Activated CD8-positive, alpha-beta memory T cell treated with anti-CD3 and anti-CD28 coated beads for 1 hour (primary cell): ENCODE measurements around the gene MIER1.
"Not testable (repeated sequence)": the region's sequence is repeated elsewhere in the genome, so short reads cannot be mapped to it uniquely, and the experiment has no call there.

Source experiments
- DNase-seq, 2 donors: peaks; one replicate each; pipeline ENCODE4 v3.0.0-alpha.2; 2020; ENCODE audit warnings: low read depth in 1 of 2; ENCODE audit errors: extremely low read depth in 1 of 2

MIER1 gene

DNA sequence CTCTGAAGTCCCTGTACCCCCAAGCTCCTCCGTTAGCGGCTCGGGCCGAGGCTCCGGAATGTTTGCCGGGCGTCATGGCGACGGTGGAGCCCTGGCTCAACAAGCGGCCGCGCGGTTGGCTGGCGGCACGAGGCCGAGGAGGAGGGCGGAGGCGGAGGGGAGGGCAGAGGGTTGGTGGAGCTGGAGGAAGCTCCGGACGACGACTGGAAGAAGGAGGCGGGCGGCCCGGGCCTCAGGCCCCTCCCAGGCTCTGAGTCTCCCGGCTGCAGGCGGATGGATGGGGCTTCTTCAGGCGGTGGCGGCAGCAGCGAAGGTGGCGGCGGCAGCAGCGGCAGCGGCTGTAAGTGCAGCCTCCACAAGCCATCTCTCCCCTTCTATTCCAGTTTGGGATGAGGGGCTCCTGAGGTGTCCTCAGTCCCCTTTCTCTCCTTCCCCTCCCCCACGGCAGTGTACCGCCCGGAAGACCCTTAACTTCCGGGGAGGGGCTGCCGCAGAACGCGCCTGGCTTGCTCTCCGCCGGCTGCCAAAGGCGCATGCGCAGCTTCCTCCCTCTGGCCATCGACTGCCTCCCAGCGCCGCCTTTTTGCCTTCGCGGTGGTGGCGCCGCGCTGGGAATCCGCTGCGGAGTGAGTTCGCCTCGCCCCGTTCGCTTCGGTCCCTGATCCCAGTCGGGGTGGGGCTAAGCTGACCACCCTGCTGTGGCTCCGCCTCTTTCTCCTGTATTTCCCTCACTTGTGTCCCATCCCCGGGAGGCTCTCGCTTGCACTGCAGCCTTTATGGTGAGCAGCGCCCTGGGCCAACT, at the start of gene MIER1, which contains the start of gene DNAI4:
Gene MIER1, plus strand, starts transcription at position 235 of the 802 bp plus-strand sequence. Its CDS starts 39 bp downstream, at position 274.
Gene DNAI4, minus strand, starts transcription at position 101 of the 802 bp plus-strand sequence. Its CDS starts 25 bp downstream, at position 76.
- peak; percentile 93 for DNase-seq

DNA sequence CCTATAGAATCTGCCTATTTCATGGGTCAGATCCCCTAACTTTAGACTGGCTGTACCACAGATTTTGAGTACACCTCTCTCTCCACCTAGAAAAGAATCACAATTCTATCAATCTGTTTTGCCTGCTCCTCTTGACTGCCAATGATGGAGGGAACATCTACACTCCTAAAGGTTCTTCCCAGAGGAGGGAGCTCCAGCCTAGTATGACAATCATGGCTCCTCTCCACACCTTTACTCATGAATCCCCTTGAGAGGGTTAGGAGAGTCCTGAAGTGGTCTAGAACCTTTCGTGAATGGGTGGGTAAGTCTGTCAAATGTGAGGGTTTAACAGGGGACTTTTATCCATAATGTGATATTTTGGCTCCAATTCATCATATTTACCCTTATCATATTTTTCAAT, 48.1 kb upstream of the MIER1 start:
- no peak for DNase-seq

DNA sequence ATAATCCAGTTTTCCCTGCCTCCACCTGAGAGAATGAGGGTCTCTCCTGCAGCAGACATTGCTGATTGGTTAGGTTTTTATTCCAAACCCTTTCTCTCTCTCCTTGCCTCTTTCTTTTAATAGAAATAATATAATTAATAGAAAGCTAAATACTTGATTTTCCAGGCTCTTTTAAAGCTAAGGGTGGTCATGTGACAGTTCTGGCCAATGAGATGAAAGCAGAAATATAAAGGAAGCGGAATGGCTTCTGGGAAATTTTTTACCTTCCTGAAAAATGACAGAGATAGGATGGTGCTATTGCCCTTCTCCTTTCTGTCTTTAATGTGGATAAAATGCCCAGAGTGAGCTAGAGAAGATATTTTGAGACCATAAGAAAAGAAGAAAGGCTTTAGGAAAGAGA, 35.8 kb upstream of the MIER1 start:
- no peak for DNase-seq

DNA sequence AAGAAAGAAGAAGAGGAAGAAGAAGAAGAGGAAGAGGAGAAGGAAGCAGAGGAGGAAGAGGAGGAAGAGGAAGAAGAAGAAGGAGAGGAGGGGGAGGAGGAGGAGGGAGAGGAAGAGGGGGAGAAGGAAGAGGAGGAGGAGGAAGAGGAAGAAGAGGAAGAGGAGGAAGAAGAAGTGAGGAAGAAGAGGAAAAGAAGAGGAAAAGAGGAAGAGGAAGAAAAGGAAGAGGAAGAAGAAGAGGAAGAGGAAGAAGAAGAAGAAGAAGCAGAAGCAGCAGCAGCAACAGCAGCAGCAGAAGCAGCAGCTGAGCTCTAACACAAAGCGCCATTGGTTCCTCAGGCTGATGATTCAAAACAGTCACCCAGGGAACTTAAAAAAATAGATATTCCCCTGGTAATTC, 34.2 kb upstream of the MIER1 start:
- no peak for DNase-seq

DNA sequence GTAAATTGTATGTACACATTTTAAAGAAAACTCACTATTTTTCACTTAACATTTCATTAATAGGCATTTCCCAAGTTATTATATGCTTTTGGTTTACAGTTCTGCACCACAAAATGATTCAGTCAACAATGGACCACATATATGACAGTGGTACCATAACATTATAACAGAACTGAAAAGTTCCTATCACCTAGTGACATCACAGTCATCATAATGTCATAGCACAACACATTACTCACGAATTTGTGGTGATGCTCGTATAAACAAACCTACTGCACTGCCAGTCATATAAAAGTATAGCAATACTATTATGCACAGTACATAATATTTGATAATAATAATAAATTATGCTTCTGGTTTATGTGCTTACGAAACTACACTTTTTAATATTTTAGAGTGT, 31.1 kb upstream of the MIER1 start:
- no peak for DNase-seq

DNA sequence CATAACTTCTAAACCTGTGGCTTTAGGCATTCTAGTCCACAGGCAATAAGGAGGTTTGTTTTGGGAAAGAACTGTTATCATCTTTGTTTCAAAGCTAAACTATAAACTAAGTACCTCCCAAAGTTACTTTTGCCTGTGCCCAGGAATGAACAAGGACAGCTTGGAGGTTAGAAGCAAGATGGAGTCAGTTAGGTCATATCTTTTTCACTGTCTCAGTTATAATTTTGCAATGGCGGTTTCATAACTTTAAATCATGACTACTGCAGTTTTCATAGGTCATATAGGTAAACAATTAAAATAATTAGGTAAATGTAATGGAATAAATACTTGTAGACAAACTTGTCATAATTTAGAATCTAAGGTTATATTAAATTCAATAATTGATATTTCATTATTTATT, 9.6 kb upstream of the MIER1 start:
- not testable (repeated sequence) for DNase-seq

DNA sequence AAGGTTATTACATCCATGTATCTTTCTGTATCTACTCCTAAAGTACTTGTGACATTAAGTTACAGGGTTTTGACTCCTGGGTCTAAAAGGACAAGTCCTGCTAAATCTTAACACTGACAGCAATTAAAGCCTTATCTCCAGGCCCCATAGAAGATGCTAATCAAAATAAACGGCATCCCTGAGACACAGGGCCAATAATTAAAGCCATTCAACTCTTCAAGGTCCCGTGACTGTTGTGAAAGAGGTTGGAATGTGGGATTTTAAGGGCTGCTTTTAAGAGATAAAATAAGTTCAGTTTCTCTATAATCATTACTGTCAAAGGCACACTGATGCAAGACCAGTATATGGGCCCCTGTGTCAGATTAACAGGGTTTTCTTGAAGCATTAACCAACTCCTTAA, 8.5 kb upstream of the MIER1 start:
- DNase-seq, result no peak

DNA sequence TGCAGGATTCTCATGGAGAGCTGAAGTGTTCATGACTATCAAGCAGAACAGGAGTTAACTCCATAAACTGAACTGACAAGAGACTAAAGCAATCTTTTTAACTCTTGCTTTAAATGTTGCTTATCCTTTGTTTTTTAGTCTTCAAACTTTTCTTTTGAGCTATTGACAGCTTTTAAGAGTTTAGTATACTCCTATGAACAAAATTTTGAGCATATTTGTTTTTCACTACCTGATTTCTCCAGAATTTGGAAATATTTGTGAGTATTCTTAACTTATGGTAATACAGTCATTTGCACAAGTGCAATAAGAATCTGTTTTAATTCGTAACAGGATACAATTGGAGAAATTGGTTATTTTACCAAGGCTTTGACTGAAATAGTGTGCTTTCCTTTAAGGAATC, 7.3 kb upstream of the MIER1 start:
- no peak for DNase-seq

DNA sequence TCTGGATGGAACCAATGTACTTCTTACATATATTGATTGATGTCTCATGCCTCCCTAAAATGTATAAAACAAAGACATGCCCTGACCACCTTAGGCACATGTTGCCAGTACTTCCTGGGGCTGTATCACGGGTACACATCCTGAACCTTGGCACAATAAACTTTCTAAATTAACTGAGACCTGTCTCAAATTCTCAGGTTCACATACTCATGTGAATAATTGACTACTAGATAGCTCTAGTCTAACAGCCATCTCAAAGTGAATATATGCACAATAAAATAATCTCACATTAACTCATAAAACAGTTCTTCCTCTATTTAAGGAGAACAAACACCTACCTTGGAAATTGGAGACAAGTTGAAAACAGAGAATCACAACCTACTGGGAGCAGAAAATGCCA, 5.7 kb upstream of the MIER1 start:
- DNase-seq, result no peak

DNA sequence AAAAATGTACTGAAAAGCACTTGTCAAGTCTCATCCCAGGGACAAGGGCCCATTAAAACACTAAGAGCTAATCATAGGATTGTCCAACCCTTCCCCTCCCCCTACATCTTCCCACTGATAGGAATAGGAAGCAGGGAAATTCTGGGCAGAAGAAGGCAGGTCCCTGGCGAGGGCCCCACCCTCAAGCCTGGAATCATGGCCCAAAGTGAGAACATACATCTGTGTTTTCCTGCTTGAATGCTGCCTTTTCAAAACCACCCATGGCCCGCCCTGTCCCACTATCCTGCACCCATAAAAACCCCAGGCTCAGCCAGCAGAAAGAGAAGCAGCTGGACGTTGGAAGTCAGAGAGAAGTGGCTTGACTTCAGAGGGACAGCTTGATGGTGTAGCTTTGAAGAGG, 5.0 kb upstream of the MIER1 start:
- no peak for DNase-seq

DNA sequence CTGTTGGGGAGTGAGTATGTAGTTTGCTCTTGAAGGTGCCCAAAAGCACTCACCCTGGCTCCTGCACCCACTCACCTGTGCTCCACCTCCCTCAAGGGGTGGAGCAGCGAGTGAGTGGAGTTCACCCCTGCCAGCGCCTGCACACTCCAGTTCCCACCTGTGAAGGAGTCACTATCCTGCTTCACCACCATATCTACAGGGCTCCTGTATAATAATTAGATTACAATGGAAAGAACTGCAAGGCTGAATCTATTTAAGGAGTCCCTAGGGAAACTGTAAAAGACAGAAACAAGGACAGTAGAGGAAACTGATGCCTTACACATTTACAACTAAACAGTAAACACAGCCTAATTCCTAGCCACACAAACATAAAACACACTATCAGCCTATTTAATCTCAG, 4.2 kb upstream of the MIER1 start:
- no peak for DNase-seq

DNA sequence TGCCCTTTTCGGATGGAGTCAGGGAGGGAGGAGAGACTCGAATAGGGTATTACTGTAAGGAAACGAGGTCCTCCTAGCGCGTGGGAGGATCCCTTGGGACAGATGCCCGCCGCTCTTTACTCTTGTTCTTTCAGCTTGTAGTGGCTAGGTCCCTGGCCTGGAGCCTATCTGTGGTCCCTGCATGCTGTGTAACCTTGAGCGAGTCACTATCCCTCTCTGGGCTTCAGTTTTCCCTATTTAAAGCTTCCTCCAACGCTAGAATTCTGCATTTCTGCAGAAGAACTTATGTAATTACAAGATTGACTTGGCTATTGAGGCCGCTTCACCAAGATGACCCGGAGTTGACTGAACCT, 744 bp downstream of the MIER1 start:
- DNase-seq, result no peak

DNA sequence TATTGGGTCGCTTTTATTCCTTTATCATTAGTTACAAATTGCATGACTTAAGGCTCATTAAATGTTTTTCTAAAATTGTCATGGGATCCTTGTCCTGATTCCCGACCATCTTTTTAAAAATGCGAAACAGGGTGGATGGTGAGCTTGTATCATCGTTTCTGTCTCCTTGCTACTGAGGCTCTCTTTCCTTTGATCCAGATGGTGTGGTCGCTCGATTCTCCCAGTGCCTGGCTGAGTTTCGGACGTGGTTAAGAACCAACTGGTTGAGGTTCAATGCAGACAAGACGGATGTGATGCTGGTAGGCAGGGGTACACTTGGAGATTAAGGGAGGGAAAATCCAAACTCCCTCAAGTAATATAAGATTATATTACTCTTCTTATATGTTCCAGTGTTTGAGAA, 1.2 kb downstream of the MIER1 start:
- no peak for DNase-seq

DNA sequence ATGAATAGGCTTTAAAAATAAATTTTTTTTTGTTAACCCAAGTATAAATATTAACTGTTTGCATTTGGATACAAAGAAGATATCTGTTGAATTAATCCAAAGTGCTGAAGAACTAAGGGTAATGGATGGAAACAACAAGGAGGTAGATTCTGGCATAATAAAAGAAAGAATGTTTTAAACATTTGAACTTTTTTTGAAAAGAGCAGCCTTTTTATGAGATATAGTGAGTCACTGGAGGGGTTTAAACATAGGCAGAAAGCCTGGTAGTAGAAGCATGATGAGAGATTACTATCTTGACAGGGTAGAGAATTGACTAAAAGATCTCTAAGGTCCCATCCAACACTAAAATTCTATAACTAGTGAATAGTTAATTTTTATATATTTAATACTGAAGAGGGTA, 2.7 kb downstream of the MIER1 start:
- DNase-seq, result no peak

DNA sequence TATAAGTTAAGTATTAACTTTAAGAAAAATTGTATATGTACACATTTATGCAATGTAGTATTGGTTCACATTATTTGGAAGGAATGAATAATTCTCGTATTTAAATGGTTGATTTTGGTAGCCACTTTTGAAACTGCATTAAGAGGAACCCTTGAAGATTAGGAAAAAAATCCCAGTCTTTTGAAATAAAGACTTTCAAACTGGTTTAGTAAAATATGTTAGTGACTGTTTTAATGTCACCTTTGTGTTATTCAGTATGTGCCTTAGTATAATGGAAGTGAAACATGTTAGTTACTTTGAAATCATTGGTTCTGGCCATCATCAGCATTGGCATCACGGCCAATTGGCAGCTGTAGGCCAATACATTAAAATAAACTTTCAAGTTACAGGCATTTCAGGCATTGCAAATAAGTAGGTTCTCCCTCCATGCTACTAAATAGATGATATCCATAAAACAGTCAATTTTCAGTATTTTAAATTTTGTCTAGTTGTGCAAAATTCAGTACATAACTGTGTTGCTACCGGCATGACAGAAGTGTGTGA, 4.4 kb downstream of the MIER1 start:
- no peak for DNase-seq

DNA sequence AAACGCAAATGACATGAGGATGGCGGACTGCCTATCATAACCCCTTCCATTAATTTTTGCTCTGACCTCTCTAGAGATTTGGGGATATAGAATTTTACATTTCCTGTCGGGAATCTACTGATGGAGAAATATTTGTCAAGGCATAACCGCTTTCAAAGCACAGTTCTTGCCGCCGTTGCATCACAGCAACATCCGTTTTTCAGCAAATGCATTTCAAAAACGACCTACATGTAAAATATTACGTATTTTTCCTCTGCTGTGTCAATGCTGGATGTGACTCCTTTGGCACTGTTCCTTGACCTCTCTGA, 4.9 kb downstream of the MIER1 start:
- no peak for DNase-seq

DNA sequence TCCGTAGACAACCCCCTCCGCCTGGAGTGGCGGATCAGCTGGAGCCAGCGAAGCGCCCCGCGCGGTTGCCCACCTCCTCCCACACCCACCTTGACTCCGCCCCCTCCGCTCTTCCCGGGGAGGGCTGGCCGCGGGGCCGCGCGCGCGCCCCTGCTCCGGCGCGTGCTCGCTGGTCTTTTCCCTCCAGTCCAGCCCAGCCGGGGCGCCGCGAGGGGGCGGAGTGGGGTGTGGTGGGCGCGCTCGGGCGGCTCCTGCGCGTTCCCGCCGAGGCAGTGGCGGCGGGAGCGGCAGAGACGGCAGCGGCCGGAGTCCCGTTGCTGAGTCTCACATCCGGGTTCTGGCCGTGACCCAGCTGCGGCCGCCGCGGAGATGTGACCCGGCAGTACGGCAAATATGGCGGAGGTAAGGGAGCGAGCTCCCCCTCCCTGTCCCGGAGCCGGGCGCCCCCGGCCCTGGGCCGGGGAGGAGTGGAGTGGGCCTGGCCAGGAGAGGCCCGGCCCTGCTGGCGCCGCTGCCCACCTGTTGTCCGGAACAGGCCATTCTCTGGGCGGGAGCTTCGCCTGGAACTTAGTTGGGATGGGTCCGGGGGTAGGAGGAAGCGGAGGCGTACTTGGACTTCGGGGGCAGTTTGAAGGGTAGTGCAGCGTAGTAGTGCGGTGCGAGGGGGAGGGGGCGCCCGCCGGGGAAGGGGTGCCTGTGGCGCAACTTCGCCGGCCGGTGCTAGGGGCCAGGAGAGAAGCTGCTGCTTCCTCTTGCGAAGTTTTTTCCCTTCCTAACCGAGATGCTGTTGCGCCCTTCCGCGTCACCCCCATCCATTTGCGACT, 5.4 kb downstream of the MIER1 start:
- peak; percentile 79 to 95 for DNase-seq

DNA sequence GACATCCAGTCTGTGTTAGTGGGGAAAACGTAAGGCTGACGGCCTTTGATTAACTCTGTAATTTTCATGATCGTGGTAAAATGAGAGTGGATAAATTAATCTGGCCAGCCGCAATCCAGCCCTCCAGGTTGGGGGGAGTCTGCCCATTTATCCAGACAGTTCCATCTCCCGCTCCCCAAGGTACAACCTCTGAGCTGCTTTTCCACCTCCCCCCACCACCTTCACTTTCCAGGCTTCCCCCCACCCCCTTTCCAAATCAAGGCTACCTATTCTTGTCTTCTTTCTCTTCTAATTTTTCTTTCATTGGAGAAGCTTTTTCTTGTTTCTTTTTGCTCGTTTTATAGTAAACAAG, 6.0 kb downstream of the MIER1 start:
- DNase-seq, result no peak

DNA sequence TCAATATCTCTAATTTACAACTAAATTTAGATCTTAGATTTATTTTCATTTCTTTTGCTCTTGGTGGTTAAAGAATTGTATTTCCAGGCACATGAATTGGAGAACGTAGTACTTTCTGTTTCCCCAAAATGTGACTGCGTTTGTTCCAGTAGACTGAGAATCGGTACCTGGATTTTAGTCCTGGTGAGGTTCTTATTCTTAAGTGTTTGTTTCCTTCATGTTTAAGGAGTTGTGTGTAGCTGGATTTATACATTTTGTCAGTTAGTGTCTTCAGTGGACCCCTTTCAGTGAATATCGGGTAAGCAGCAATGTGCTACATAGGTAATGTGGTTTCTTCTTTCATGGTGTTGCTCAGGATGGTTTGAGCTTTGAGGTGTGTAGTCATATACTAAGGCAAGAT, 6.8 kb downstream of the MIER1 start:
- DNase-seq, result no peak

DNA sequence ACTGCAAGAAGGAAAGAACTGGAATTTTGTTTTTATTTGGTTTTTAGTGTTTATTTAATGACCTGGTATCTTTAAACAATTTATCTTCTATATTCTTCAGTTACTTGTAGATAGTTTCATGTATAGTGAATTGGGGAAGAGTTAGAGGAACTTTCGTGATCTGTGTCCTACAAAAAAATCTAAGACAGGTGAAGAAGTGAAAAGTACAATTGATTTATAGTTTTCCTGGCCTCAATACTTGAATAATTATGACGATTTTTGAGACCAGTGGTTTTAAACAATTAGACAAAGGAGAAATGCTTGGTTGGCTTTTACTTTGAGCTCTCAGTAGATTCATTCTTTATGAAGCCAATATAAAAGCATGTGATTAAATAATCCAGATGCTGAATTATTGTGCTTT, 7.5 kb downstream of the MIER1 start:
- DNase-seq, result no peak

DNA sequence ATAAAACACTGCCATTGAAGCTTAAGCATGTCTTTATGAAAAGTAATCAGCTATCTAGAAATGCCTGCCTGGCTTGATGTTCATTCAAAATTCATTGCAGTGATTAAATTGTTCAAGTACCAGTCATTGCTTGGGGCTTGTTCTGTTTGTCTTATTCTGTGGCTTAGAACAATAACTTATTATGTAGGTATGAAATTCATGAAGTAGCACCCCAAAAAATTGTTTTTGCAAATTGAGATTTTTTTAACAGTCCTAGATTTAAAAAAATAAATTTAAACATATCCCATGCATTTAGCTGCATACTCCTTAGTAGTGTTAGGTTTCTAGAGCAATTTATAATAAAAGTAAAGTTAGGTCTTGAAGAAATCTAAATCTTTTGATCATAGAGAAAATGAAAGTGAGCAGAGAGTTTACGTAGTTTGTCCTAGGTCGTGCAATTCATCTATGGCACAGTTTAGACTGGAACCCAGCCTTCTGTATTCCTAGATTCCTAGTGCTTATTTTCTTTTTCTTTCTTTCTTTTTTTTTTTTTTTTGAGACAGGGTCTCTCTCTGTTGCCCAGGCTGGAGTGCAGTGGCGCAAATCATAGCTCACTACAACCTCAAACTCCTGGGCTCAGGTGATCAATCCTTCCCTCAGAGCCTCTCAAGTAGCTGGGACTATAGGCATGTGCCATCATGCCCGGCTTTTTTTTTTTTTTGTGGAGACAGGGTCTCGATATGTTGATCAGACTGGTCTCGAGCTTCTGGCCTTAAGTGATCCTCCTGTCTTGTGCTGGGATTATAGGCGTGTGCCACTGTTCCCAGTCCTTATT, 9.3 kb downstream of the MIER1 start:
- DNase-seq, result no peak
